NB4 (cell line): ENCODE data around the gene TSTD1.
"Not testable (repeated sequence)": the region's sequence is repeated elsewhere in the genome, so short reads cannot be mapped to it uniquely, and the experiment has no call there.

ENCODE experiments used
- DNase-seq: peaks from one replicate; pipeline ENCODE4 v3.0.0; 2010; ENCODE audit warnings: low read depth
- H3K4me3 ChIP-seq: one replicate; pipeline ENCODE4 v1.5.1; 2011; ENCODE audit warnings: mild to moderate bottlenecking, low read depth, low read length, moderate library complexity
- CTCF ChIP-seq: IDR thresholded peaks from one replicate; pipeline ENCODE4 v1.5.1; 2012; ENCODE audit warnings: low read depth, low read length
- MAX ChIP-seq: IDR thresholded peaks from 2 replicates; pipeline ENCODE4 v1.6.1; 2011; ENCODE audit warnings: low read depth, low read length
- MYC ChIP-seq: IDR thresholded peaks from 2 replicates; pipeline ENCODE4 v1.6.1; 2011; ENCODE audit warnings: low read depth, low read length
- POLR2A ChIP-seq: IDR thresholded peaks from 2 replicates; pipeline ENCODE4 v1.6.1; 2011; ENCODE audit warnings: mild to moderate bottlenecking; ENCODE audit not compliant: insufficient read length; ENCODE audit errors: extremely low read depth

The TSTD1 gene

GRCh38 chr1:160997323-160998038 is 41.3 kb downstream of the TSTD1 start:
- no peak overlapping the region for H3K4me3 ChIP-seq
- DNase-seq: peak; percentile 68
- TF ChIP-seq MYC: no peak
- TF ChIP-seq POLR2A: no peak
- TF ChIP-seq CTCF: peak; percentile 80
- no peak for TF ChIP-seq MAX

- no peak overlapping the region for H3K4me3 ChIP-seq
- no peak for DNase-seq
- no peak for TF ChIP-seq CTCF
- no peak for TF ChIP-seq POLR2A
- TF ChIP-seq MAX: no peak
- TF ChIP-seq MYC: no peak
Observed at GRCh38 chr1:160996178-160996577, 42.6 kb downstream of the TSTD1 start.

- no peak overlapping the region for H3K4me3 ChIP-seq
- DNase-seq: peak; percentile 70
- TF ChIP-seq CTCF (peak; percentile 34), MAX (no peak)
Observed at GRCh38 chr1:160993544-160994193, 45.1 kb downstream of the TSTD1 start.

GRCh38 chr1:160992036-160992435 is 46.7 kb downstream of the TSTD1 start:
- not testable (repeated sequence) for DNase-seq, H3K4me3 ChIP-seq
